Caco-2 (cell line): ENCODE results near the gene STK36. TPM values are rescaled to one million over a fixed set of nuclear protein-coding genes. Genes with fewer than 3 reads are reported as not detected.

Source experiments
- BruUV-seq: library from RNA; stranded (reverse); fragments of 400-500 nt; replicated peaks from 2 replicates; lab custom pipeline; 2021; lab: Mats Ljungman, UMichigan
- CTCF ChIA-PET: fragments of 300-600 bp; sonication (Branson Sonifier 250); formaldehyde crosslinking; loops from one replicate; lab custom pipeline; 2022; ENCODE audit warnings: antibody characterized with exemption; lab: Charles Lee
- POLR2A ChIA-PET: fragments of 300-600 bp; sonication (Branson Sonifier 250); formaldehyde crosslinking; loops from one replicate; lab custom pipeline; 2022; ENCODE audit warnings: antibody characterized with exemption; lab: Charles Lee
- DNase-seq, 2 experiments: peaks; one replicate each; pipeline versions ENCODE4 v3.0.0 to v3.0.0-alpha.2; 2020 to 2022
- H3K27me3 ChIP-seq: replicated peaks from 2 replicates; pipeline ENCODE4 v1.6.0; 2011; ENCODE audit warnings: low read length; ENCODE audit not compliant: control insufficient read depth, insufficient read depth
- H3K36me3 ChIP-seq: 2 replicates; pipeline ENCODE4 v1.5.1; 2011; ENCODE audit warnings: low read length; ENCODE audit not compliant: control insufficient read depth, insufficient read depth
- H3K4me1 ChIP-seq: fragments of 250-450 bp; sonication (Bioruptor Pico); 2 replicates; pipeline ENCODE4 v1.5.1; 2020; ENCODE audit warnings: mild to moderate bottlenecking
- H3K4me3 ChIP-seq: 2 replicates; pipeline ENCODE4 v1.5.1; 2011; ENCODE audit warnings: low read depth, mild to moderate bottlenecking, control low read depth, low read length
- H3K9me3 ChIP-seq: fragments of 250-450 bp; sonication (Bioruptor Pico); 2 replicates; pipeline ENCODE4 v1.5.1; 2020; ENCODE audit warnings: mild to moderate bottlenecking, moderate library complexity
- H3K27ac Mint-ChIP-seq: one replicate; pipeline ENCODE4 v1.8.0; 2022; ENCODE audit warnings: mixed read lengths; ENCODE audit not compliant: unreplicated experiment
- H3K27me3 Mint-ChIP-seq: one replicate; pipeline ENCODE4 v1.8.0; 2022; ENCODE audit warnings: mixed read lengths; ENCODE audit not compliant: insufficient read depth, unreplicated experiment
- H3K36me3 Mint-ChIP-seq: one replicate; pipeline ENCODE4 v1.8.0; 2022; ENCODE audit warnings: mild to moderate bottlenecking, mixed read lengths; ENCODE audit not compliant: insufficient read depth, unreplicated experiment
- H3K4me1 Mint-ChIP-seq: one replicate; pipeline ENCODE4 v1.8.0; 2022; ENCODE audit warnings: low read depth, mixed read lengths; ENCODE audit not compliant: unreplicated experiment
- H3K4me3 Mint-ChIP-seq: one replicate; pipeline ENCODE4 v1.8.0; 2022; ENCODE audit warnings: mild to moderate bottlenecking, moderate library complexity, mixed read lengths; ENCODE audit not compliant: unreplicated experiment
- H3K9me3 Mint-ChIP-seq: one replicate; pipeline ENCODE4 v1.8.0; 2022; ENCODE audit warnings: mixed read lengths; ENCODE audit not compliant: unreplicated experiment
- intact Hi-C: fragments of 100-400 bp; cut with micrococcal nuclease; formaldehyde crosslinking; loops from one replicate; pipeline ENCODE4 v1.10.0; 2022; ENCODE audit not compliant: unreplicated experiment
- total RNA-seq: library from RNA; stranded (reverse); gene quantifications from 2 replicates; pipeline ENCODE4 v1.2.3, GENCODE V29; 2022
- TF ChIP-seq, protein P1 (sequence below), 2 experiments: fragments of 200-600 bp in 1 of 2; IDR thresholded peaks; 1 replicate in 1 of 2; 2 replicates in 1 of 2; pipeline versions ENCODE4 v1.5.1 to v1.8.0; 2011 to 2022; ENCODE audit warnings: antibody characterized with exemption in 1 of 2, control low read depth in 1 of 2, inconsistent platforms in 1 of 2, low read depth in 1 of 2, low read length in 1 of 2, mild to moderate bottlenecking in 1 of 2, moderate library complexity in 1 of 2; ENCODE audit not compliant: insufficient read depth in 1 of 2, severe bottlenecking in 1 of 2, unreplicated experiment in 1 of 2

The STK36 gene
- total RNA-seq, 1 experiment from 2014 or later: 44.1 TPM

DNA sequence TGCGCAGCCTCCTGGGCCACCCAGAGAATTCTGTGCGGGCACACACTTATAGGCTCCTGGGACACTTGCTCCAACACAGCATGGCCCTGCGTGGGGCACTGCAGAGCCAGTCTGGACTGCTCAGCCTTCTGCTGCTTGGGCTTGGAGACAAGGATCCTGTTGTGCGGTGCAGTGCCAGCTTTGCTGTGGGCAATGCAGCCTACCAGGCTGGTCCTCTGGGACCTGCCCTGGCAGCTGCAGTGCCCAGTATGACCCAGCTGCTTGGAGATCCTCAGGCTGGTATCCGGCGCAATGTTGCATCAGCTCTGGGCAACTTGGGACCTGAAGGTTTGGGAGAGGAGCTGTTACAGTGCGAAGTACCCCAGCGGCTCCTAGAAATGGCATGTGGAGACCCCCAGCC, 27.0 kb downstream of the STK36 start:
- POLR2A ChIA-PET: no interaction called here
- H3K27ac Mint-ChIP-seq: peak overlapping the region; percentile 16
- no TSS peak for BruUV-seq

DNA sequence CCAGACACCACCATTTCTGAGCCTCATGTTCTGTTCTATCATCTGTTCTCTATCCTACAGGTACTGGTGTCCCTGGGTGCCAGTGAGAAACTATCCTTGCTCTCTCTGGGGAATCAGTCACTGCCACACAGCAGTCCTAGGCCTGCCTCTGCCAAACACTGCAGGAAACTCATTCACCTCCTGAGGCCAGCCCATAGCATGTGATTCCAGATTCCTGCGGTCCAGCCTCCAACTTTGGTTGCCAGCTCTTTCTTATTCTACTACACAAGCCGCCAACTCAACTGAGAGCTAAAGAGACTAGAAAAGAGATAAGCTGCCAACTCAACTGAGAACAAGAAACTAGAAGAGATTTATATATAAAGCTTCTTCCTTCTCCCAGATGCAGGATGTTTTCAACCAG, 29.9 kb downstream of the STK36 start:
- DNase-seq: no peak
- H3K9me3 ChIP-seq: no peaks in the 10 kb centered on the region
- H3K4me1 ChIP-seq: peaks cover 9% of the 10 kb centered on the region; the same call in 1 of the 2 replicates
- no TSS peak for BruUV-seq
- no peaks in the 10 kb centered on the region for H3K36me3 Mint-ChIP-seq
- H3K27ac Mint-ChIP-seq: no peak overlapping the region
- CTCF ChIA-PET: interaction anchor here (1.1 kb wide), 2 partner anchors 9 to 14 kb away, joined by 4 to 6 read pairs; partner anchors contain the start of gene TTLL4
- no peaks in the 10 kb centered on the region; the same call in 1 of the 2 replicates for H3K36me3 ChIP-seq
- no peaks in the 10 kb centered on the region for H3K27me3 ChIP-seq
- no peaks in the 10 kb centered on the region for H3K9me3 Mint-ChIP-seq
- no peaks in the 10 kb centered on the region for H3K27me3 Mint-ChIP-seq
- intact Hi-C loops: no loop called here
- TF ChIP-seq, protein P1, sequence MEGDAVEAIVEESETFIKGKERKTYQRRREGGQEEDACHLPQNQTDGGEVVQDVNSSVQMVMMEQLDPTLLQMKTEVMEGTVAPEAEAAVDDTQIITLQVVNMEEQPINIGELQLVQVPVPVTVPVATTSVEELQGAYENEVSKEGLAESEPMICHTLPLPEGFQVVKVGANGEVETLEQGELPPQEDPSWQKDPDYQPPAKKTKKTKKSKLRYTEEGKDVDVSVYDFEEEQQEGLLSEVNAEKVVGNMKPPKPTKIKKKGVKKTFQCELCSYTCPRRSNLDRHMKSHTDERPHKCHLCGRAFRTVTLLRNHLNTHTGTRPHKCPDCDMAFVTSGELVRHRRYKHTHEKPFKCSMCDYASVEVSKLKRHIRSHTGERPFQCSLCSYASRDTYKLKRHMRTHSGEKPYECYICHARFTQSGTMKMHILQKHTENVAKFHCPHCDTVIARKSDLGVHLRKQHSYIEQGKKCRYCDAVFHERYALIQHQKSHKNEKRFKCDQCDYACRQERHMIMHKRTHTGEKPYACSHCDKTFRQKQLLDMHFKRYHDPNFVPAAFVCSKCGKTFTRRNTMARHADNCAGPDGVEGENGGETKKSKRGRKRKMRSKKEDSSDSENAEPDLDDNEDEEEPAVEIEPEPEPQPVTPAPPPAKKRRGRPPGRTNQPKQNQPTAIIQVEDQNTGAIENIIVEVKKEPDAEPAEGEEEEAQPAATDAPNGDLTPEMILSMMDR (IDR thresholded peaks at IDR 0.05; ENCODE audit: insufficient read depth in 1 of 2, low read depth in 1 of 2, low read length in 1 of 2, severe bottlenecking in 1 of 2, unreplicated experiment in 1 of 2): no peak
- H3K4me3 Mint-ChIP-seq: no peak overlapping the region
- peaks cover 9% of the 10 kb centered on the region for H3K4me1 Mint-ChIP-seq
- H3K4me3 ChIP-seq: no peak overlapping the region
- POLR2A ChIA-PET: no interaction called here

More for the DNA sequence above, 27.0 kb downstream of the STK36 start:
- H3K36me3 ChIP-seq: no peaks in the 10 kb centered on the region; the same call in 1 of the 2 replicates
- TF ChIP-seq, protein P1 (IDR thresholded peaks at IDR 0.05; ENCODE audit: insufficient read depth in 1 of 2, low read depth in 1 of 2, low read length in 1 of 2, severe bottlenecking in 1 of 2, unreplicated experiment in 1 of 2): no peak
- H3K9me3 ChIP-seq: no peaks in the 10 kb centered on the region
- CTCF ChIA-PET: interaction anchor here (0.6 to 0.9 kb wide), 2 partner anchors 27 to 198 kb away, joined by 3 read pairs; partner anchors contain the start of genes RNF25 and STK36
- intact Hi-C loops: no loop called here
- Mint-ChIP-seq H3K4me1 (peaks cover 15% of the 10 kb centered on the region), H3K27me3 (no peaks in the 10 kb centered on the region), H3K9me3 (no peaks in the 10 kb centered on the region), H3K4me3 (no peak overlapping the region), H3K36me3 (peaks cover 3% of the 10 kb centered on the region)
- H3K4me3 ChIP-seq: no peak overlapping the region
- peaks cover 4% of the 10 kb centered on the region; the same call in 1 of the 2 replicates for H3K4me1 ChIP-seq
- no peak for DNase-seq
- no peaks in the 10 kb centered on the region for H3K27me3 ChIP-seq

DNA sequence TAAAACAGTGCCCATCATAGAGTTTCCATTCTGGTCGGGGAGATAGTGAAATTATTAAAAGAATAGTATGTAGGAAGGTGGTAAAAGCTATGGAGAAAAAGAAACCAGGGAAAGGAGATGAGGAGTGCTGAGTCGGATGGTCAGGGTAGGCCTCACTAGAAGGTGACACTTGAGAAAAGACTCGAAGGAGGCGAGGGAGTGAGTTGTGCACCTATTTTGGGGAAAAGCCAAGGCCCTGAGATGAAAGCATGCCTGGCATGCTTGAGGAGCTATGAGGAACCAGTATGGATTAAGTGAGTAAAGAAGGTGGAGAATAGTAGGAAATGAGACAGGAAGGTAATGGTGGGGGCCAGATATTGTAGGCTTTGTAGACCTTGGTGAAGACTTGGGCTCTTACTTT, 31.5 kb downstream of the STK36 start:
- H3K4me3 ChIP-seq: no peak overlapping the region
- Mint-ChIP-seq H3K27me3 (no peaks in the 10 kb centered on the region), H3K4me1 (peaks cover 9% of the 10 kb centered on the region), H3K9me3 (no peaks in the 10 kb centered on the region), H3K36me3 (no peaks in the 10 kb centered on the region), H3K27ac (peak overlapping the region; percentile 14), H3K4me3 (no peak overlapping the region)
- no peak for DNase-seq
- peaks cover 9% of the 10 kb centered on the region; the same call in 1 of the 2 replicates for H3K4me1 ChIP-seq
- H3K9me3 ChIP-seq: no peaks in the 10 kb centered on the region
- no TSS peak for BruUV-seq
- ChIA-PET POLR2A (no interaction called here), CTCF (interaction anchor here (0.7 kb wide), 1 partner anchor 460 kb away, joined by 3 read pairs; no protein-coding TSS in a partner anchor)
- TF ChIP-seq, protein P1 (IDR thresholded peaks at IDR 0.05; ENCODE audit: insufficient read depth in 1 of 2, low read depth in 1 of 2, low read length in 1 of 2, severe bottlenecking in 1 of 2, unreplicated experiment in 1 of 2): no peak
- intact Hi-C loops: no loop called here
- no peaks in the 10 kb centered on the region for H3K36me3 ChIP-seq
- no peaks in the 10 kb centered on the region for H3K27me3 ChIP-seq
